Measurements from ENCODE around the gene CCDC126.

GRCh38 chr7:23661385-23661784 is 64.2 kb downstream of the CCDC126 start:
- no peak for TF ChIP-seq CTCF (IDR thresholded peaks at IDR 0.05 in 2 of 3, conservative IDR thresholded peaks at IDR 0.05 in 1 of 3; ENCODE audit: control insufficient read depth in 2 of 3, extremely low read depth in 1 of 3, insufficient read depth in 1 of 3, low read depth in 3 of 3, low read length in 3 of 3)
- TF ChIP-seq POLR2A (IDR thresholded peaks at IDR 0.05; ENCODE audit: low read depth, low read length), result no peak
- TF ChIP-seq EP300 (IDR thresholded peaks at IDR 0.05; ENCODE audit: borderline replicate concordance in 1 of 2, control insufficient read depth in 1 of 2, low read depth in 2 of 2, low read length in 2 of 2), result no peak
- TF ChIP-seq HDAC6 (IDR thresholded peaks at IDR 0.05; ENCODE audit: unreplicated experiment), result no peak
- no peak for TF ChIP-seq HDGF (IDR thresholded peaks at IDR 0.05)
- TF ChIP-seq EZH2 (IDR thresholded peaks at IDR 0.05; ENCODE audit: borderline replicate concordance, control insufficient read depth, low read depth, low read length), result no peak
- no peak for TF ChIP-seq SRF (IDR thresholded peaks at IDR 0.05; ENCODE audit: low read depth in 2 of 2, low read length in 2 of 2)
